ENCODE results near the gene SH3GL1.

Gene SH3GL1

GRCh38 chr19:4396949-4397783 is 3.2 kb downstream of the SH3GL1 start:
- no peak for DNase-seq

DNA sequence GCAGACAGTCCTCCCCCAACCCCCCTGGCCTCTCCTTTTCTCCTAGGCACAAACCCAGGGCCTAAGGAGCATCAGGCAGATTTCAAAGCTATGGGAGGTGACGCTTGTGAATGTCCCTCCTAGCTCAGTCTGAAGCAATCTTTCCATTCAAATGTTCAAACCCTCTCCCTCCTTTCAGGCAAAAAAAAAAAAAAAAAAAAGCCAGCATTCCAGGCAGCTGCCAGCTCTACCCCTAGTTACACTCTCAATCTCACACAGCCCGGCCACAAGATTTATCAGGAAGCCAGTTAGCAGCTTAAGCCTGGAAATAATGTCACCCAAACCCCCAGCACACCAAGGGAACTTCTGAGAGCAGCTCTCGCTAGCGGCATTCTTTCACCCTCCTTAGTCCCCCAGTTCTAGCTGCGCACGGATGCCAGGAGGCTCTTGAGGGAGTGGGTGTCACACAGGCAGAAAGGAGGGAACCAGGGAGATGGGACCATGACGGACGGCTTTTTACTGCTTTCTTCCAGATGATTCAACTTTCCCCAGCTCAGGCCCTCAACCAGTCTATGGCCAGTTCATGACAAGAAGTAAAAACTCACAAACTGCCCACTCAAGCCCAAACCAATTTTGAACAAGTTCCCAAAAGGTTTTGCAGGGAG is 6.3 kb downstream of the SH3GL1 start:
- DNase-seq, result no peak

DNA sequence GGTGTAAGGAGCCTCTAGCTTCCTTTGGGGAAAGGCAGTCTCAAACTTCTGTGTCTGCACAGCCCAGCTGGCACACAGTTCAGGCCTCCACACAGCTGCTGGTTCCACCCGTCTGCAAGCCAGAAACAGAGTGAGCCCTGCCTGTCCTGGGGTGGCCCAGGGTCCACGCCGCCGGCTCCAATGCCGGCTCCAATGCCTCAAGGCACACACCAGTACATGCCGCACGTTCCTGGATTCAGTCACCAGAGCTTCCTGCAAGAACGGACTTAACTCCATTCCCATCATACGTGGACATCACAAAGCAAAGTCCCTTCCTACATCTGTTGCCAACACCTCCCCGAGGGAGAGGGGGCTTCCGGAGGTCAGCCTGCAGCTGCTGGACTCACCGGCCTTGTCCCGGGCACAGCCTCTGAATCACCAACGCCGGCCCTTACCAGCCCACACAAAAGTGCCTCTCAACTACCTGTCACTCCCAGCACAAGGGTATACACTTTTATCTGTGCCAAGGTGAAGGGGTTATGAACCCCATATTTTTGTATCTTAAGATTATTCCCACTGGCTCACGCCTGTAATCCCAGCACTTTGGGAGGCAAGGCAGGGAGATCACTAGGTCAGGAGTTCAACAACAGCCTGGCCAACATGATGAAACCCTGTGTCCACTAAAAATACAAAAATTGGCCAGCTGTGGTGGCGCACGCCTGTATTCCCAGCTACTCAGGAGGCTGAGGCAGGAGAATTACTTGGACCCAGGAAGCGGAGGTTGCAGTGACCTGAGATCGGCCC is 8.5 kb downstream of the SH3GL1 start:
- DNase-seq, result no peak

GRCh38 chr19:4391306-4391693 is 9.0 kb downstream of the SH3GL1 start:
- DNase-seq, result no peak

- DNase-seq, result no peak
These were observed 9.6 kb downstream of the SH3GL1 start for GRCh38 chr19:4390567-4391305.

DNA sequence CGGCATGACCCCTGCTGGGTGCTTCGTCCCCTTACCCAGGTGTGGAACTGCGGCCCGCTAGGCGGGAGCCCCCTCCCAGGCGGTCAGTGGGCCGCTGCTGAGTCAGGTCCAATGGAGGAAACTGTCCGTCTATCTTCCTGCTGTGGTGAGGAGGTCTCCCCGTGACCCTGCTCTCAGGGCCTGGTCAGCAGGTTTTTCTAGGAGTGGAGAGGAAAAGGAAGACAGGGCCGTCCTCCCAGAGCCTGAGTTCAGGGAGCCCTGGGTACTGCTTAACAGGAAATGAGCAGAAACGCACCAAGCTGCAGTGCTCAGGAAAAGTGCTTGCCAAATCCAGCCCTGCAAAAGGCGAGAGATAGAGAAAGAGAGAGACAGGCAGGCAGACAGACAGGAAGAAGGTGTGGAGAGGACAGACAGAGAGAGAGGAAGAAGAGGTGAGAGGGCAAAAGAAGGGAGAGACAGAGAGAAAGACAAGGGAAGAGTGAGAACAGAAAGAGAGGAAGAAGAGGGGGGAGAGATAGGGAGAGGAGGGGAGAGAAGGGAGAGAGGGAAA is 10.3 kb downstream of the SH3GL1 start:
- no peak for DNase-seq

DNA sequence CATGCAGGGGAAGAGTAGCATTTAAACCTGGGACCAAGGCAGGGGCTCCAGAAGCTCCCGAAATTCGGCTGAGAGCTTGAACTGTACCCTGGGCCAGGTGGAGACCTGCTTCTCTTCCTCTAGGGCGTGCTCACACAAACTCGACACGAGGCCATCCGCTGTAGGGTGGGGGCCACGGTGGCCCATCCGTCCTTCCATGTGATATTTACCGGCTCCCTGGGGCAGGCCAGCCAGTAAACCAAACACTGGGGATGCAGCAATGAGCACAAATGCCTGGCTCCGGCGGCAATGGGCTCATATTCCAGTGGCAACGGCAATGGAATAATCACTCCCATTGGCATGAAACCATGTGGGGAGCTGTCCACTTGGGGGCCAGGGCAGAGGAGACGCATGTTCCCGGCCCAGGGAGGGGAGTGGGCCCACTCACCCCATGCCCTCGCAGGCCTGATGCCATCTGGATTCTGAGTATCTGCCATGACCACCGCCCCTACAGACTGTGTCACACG is 10.8 kb downstream of the SH3GL1 start:
- no peak for DNase-seq

DNA sequence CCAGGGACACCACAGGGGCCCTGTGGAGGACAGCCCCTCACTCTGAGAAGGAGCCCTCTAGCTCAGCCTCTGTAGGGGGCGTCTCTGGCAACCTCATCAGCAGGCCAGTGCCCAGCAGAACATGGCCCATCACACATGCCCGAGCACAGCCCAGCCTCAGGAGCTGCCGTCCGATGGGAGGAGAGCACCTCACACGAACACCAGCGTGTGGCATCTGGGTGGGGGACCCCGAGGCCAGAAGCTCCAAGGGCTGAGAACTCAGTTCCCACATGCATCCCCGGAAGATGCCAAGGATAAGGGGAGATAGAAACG is 11.3 kb downstream of the SH3GL1 start:
- no peak for DNase-seq

GRCh38 chr19:4388337-4389063 is 11.8 kb downstream of the SH3GL1 start:
- no peak for DNase-seq

DNA sequence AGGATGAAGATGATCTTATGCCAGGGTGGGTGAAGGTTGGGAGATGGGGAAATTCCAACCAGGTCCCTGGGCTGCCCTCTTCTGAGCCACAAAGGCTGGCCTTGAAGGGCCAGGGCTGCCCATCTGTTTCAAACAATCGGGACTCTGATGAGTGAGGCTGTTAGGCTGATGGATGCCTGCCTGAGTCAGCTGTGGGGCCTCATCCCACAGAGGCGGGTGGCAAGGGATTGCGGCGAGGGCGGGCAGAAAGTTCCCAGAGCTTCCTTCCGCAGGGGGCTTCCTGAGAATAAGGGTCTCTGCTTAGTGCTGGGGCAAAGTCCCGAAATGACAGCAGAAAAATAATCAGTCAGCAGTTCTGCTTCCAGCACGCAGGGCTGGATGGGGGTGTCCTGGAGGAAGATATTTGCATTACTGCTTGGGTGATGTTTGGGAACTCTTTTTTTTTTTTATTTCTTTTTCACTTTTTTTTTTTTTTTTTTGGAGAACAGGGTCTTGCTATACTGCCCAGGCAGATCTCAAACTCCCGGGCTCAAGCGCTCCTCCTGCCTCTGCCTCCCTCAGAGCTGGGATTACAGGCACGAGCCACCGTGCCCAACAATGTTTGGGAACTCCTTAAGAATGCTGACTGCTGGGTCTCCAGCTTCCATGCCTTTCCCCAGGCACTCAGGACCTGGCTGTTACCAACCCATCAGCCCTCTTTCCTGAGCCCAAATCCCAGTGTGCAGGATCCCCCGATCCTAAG is 14.1 kb downstream of the SH3GL1 start:
- DNase-seq, result no peak

DNA sequence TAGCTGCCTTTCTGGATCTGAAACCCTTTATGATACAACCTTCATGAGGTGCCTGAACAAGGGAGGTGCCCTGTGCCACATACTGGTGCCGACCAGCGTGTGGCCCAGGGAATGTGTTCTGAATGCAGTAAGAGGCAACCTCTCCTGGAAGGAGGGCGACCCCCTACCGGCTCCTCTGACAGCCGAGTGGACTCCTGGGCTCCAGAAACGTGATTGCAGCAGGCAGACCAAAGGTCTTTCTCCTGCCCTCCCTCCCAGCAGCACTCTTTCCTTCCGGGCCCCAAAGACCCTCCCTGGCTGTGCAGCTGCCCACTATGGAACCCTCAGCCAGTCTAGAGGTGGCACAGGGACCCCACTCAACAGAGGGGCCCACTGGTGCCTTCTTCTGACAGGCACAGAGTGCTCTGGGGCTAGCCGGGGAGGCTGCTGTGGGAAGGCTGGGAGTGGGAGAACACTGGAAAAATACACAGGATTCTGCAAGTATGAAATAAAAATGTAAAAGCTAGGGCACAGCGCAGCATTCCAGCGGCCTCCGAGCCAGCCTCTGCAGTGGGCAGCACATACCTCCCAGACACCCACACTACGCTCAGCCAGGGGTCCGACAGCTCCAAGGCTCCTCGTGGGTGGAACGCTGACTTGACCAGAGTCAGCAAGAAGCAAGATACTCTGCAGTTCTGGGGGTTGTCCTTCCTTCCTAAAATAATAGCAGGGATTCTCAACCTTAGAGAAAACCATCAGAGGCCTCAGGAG is 14.9 kb downstream of the SH3GL1 start:
- DNase-seq, result no peak

GRCh38 chr19:4380254-4380727 is 20.1 kb downstream of the SH3GL1 start:
- DNase-seq, result peak; percentile 32

DNA sequence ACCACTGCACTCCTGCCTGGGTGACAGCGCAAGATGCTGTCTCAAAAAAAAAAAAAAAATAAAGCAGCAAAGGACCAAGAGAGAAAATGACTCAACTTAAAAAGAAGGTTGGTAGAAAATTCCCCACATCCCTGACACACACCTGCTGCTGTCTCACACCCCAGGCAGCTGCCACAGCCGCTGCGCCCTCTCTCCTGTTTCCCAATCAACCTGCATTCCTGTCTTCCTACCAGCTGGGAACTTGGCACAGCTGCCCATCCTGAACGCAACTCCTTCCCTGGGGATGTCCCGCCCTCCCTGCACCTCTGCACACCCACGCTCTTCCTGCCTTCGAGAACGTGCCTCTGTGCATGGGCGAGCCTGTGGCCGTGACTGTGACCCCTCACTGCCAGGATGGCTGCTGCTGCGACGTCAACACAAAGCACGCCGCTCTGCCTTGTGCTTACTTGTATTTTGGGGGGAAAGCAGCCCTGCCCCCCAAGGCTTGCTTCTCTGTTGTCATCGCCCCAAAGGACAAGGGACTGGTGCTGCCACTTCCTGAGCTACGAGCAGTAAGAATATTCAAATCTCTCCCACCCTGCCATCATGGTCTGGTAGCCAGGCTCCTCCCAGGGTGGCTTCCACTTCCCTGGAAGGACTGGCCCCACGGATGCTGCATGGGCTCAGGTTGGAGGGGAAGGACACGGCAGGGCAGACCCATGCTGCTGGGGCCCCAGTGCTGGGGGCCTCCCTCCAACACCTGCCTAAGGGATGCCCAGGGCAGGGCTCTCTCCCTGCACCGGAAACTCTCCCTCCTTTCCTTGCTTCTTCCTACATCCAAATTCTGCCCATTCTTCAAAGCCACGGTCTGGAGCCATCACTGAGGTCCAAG is 20.7 kb downstream of the SH3GL1 start:
- peak; percentile 46 for DNase-seq

DNA sequence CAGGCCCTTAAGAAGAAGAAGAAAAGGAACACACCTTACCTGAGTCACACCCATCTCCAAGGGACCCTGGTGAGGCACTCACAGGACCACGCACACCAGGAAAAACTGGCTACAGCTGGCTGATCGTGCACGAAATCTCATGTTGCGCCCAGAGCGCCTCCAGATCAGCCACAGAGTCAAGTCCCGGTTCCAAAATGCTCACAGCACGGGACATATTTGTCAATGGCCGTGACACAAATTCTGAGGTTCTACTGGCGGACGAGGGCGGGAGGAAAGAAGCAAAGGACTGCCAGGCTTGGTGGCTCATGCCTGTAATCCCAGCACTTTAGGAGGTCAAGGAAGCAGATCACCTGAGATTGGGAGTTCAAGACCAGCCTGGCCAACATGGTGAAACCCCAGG is 21.5 kb downstream of the SH3GL1 start:
- DNase-seq, result no peak

DNA sequence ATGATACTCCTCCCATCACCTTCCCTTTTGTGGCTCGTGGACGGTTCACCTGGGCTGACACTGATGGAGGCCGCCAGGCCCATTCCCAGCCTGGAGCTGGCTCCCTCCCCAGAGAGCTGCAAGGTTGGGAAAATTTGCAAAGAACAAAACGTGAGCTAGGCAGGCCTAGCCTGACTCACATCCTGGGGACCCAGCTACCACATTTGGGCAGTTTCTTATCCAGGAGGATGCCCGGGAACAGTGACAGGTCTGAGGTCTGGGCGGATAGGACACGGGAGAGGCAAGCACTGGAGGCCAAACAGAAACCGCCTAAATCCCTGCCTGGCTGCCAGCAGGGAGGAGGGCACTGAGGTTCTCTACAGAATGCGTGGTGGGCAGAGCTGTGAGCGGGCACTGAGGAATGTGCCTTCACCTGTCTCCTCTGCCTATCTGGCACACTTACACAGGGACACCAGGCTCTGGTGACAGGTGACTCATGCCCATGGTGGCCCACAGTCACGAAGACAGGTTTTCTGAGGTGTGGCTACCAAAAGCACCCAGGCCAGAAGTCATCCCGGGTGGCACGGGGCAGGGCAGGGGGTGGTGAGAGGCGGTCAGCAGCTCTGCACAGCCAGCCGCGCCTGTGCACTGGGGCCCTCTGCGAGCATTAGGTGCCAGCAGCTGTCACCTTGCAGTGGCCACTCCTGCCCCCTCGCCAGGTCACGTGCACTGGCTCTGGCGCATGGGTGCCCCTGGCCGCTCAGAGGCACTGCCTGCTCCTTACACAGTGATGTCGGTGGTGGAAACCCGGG is 23.2 kb downstream of the SH3GL1 start:
- DNase-seq, result no peak

DNA sequence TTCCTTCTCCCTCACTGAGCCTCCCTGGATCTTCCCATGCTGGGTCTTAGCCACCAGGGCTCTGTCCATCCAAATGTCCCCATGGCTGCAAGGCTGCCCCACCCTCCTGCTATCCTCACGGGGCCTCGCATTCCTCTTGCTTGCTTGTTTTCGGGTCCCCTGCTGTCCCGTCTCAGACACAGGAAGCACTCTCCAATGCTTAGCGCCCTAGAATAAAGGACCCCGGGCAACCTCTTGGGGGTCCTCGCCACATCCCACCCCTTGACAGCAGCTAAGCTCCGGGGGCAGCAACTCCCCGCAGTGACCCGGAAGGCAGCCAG is 23.7 kb downstream of the SH3GL1 start:
- DNase-seq, result no peak

GRCh38 chr19:4376028-4376670 is 24.2 kb downstream of the SH3GL1 start:
- DNase-seq, result no peak

Measured in stimulated activated CD4-positive, alpha-beta T cell treated with anti-CD3 and anti-CD28 coated beads, Interleukin-4, amount 100 ng/mL, for 24 hours (primary cell).